Amniotic epithelial cell (primary cell): ENCODE results near the gene HGFAC.
"Not testable (repeated sequence)": the region's sequence is repeated elsewhere in the genome, so short reads cannot be mapped to it uniquely, and the experiment has no call there.

Experiments
- DNase-seq: peaks from one replicate; pipeline ENCODE4 v3.0.0-alpha.2; 2010; ENCODE audit warnings: low read depth

Gene HGFAC

DNA sequence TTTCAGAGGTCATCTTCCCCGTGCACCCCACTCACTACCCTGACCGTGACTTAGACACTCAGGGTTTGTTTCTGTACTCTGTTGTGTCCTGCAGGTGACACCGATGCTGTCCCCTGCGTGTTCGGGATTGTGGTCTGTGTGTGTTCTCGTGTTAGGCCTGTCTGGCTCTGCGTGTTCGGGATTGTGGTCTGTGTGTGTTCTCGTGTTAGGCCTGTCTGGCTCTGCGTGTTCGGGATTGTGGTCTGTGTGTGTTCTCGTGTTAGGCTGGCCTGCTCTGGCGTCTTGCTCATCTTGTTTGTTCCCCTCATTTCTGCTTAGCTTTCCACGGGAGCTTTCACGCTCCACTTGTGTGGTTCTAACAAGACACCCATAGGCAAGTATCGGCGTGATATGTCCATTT lies 30.6 kb upstream of the HGFAC start:
- not testable (repeated sequence) for DNase-seq

GRCh38 chr4:3411676-3412075 lies 30.1 kb upstream of the HGFAC start:
- DNase-seq: no peak

DNA sequence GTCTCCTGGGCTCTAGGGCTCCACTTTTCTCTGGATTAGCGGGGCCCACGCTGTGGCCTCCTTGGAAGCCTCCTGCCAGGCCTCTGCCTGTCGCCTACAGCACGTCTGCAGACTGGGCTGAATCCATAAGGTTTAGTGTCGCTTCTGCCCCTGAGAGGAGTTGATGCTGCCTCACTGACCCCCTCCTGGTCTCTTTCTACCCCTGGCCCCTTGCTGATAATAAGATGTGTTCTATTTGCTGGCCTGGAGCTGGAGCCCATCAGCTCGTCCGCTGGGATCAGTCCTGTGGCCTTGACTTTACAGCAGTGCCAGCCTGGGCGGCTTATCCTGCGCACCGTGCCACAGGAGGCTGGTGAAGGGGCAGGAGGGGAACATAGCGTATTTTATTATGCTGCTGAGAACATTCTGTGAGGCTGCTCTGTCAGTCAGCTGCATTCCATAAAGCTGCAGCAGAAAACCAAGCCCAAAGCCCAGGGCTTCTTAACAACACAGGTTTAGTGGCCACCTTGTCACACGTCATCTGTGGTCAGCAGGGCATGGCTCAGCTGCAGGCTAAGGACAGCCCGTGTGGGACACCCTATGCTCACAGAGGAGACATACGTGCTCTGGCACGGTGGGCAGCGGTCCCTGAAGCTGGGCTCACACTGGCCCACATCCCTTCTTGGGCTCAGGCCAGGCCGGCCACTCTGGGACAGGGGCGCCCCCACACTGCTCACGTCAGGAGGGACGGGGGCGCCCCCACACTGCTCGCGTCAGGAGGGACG lies 29.3 kb upstream of the HGFAC start:
- DNase-seq: no peak

- DNase-seq: no peak
These were observed 28.5 kb upstream of the HGFAC start for GRCh38 chr4:3413217-3413671.

- no peak for DNase-seq
These were observed 27.9 kb upstream of the HGFAC start for GRCh38 chr4:3413675-3414420.

DNA sequence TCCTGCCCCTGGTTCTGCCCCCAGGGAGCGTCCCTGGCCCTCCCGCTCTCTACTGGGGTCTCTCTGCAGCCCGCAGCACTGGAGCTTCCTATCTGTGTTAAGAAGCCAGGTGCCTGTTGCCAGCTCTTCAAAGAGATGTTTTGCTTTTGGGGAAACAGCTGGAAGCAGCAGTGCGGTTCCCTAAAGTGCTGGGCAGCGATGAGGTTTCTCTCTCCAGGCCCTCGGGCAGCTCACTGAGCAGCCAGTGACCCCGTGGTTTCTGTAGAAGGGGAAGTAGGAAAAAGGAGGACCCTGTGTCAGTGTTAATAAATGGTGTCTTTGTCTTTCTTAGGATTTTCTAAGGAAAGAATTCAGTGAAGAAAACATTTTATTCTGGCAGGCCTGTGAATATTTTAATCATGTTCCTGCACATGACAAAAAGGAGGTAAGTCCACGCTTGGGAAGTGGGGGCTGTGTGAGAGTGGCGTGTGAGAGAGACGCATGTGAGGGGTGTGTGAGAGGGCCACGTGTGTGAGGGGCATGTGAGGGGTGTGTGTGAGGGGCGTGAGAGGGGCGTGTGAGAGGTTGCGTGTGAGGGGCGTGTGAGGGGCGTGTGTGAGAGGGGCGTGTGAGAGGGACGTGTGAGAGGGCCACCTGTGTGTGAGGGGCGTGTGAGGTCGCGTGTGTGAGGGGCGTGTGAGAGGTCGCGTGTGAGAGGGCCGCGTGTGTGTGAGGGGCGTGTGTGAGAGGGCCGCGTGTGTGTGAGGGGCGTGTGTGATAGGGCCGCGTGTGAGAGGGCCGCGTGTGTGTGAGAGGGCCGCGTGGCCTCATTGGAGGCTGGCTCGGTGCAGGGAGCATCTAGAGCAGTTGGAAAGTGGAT lies 27.1 kb upstream of the HGFAC start:
- DNase-seq: no peak

DNA sequence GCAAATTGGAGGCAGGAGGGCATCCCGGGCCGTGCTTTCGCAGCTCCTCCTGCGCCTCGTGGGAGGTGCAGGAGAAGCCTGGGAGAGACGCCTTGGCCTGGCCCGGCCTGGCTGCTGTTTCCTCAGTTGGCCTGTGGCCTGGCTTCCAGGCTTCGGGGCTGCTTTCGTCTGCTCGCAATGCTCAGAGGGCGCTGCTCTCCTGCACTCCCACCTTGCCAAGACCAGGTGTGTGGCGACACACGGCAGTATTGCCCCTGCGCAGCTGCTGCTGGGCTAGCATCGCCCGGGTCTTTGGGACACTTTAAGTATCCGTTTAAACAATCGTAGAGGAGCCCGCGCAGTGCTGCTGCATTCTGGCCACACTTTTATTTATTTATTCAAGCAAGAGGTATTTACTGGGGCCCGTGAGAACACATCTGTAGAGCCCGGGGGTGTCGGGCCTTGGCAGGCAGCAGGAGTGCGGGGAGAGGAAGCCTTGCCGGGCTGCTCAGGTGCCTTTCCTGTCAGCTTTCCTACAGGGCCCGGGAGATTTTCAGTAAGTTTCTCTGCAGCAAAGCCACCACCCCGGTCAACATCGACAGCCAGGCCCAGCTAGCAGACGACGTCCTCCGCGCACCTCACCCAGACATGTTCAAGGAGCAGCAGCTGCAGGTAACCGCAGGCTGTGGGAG lies 26.2 kb upstream of the HGFAC start:
- no peak for DNase-seq

GRCh38 chr4:3416270-3416669 lies 25.5 kb upstream of the HGFAC start:
- DNase-seq: no peak

GRCh38 chr4:3416821-3417221 lies 24.9 kb upstream of the HGFAC start:
- DNase-seq: no peak

GRCh38 chr4:3417448-3417847 lies 24.3 kb upstream of the HGFAC start:
- DNase-seq: no peak

GRCh38 chr4:3418029-3418762 lies 23.6 kb upstream of the HGFAC start:
- DNase-seq: no peak

DNA sequence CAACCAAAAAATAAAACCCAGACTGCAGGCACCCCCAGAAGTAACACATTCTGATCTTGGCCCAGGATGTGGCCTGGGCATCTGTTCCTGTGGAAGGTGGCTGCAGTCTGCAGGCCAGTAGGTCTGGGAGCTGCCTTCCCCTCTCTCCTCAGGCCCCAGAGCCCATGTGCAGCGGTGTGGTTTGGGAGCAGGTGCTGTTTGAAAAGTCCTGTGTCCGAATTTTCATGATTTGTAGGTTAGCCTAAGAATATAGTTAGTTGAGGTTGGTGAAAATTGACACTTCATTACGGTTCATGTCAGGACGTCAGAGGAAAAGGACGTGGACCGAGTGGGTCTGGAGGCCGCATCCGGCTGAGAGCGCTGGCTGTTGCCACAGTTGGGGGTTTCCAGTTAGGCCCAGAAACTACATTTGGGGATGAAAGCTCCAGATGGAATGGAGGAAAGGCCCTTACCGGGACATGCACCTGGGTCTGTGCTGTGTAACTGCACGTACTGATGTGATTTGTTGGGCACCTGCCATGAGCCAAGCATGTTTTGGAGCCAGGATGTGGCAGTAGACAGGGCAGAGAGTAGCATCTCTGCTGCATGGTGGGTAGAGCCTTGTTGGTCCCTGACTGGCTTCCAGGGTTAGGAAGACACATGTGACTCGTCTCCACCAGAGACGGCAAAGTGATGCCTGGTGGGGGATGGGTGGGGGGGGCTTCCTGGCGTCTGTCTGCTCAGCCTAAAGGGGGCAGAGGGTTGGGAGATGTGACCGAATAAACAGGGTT lies 21.7 kb upstream of the HGFAC start:
- no peak for DNase-seq

DNA sequence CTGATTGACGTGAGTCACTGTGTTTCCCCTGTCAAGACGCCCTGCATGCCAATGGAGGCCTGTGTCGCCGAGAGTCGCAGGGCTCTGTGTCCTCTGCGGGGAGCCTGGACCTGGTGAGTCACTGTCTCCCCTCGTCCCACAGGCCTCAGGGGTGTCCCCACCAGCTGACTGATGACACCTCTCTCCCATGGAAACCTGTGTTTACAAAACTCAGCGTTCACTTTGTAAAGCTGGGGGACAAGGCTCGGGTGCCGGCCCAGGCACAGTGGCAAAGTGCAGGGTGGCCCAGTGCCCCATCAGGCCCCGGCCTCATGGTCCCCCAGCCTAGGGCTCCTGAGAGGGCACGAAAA lies 21.2 kb upstream of the HGFAC start:
- DNase-seq: no peak

DNA sequence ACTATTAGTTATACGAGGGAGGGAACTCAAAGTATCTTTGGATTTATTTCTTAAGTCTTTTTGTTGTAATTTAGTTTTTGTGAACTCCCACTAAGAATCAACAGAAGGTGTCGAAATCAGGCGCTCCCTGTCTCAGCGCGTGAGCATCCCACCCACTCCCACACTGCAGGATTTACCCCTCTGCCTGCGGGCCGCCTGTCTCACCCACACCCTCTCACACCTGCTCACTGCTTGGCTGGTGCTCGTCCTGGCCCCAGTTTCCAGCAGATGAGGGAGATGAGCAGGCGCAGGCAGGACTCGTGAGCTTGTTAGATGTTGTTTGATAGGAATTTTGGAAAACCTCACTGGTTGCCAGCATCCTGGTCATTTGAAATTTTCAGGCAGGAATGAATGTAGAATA lies 20.8 kb upstream of the HGFAC start:
- DNase-seq: no peak

DNA sequence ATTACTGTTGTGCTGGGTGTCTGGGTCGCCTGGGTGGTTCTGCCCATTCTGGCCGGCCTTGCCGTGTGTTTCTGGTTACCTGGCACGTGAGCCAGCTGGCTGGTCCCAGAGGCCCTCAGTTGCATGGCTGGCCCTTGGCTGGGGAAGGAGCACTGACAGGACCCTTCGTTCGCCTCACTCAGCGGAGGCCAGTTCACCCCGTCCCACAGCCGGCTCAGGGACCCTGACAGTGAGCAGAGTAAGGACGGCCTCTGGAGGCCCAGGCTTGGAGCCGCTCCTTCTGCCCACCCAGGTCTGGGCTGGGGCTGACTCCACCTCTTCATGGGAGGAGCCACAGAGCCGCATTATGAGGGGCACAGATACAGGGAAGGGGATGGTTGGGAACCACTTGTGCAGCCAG lies 20.3 kb upstream of the HGFAC start:
- DNase-seq: no peak

DNA sequence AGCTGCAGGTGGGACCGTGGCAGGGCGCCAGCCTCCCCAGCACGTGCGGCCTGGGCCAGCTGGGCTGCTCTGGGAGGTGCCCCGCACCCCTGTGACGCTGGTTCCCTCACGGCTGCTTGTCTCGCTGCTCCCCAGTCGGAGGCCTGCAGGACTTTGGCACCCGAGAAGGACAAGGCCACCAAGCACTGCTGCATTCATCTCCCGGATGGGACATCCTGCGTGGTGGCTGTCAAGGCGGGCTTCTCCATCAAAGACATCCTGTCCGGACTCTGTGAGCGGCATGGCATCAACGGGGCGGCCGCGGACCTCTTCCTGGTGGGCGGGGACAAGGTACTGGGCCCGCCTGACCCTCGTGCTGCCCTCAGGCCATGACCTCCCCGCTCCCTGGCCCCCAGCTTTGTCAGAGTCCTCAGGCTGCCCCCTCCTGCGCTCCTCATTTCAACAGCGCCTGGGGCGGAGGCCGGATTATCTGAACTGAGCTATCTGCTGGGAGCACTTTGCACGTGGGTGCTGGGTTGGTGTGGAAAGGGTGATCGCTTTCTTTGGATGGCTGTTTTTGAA lies 19.4 kb upstream of the HGFAC start:
- no peak for DNase-seq

- no peak for DNase-seq
These were observed 18.9 kb upstream of the HGFAC start for GRCh38 chr4:3422808-3423297.

DNA sequence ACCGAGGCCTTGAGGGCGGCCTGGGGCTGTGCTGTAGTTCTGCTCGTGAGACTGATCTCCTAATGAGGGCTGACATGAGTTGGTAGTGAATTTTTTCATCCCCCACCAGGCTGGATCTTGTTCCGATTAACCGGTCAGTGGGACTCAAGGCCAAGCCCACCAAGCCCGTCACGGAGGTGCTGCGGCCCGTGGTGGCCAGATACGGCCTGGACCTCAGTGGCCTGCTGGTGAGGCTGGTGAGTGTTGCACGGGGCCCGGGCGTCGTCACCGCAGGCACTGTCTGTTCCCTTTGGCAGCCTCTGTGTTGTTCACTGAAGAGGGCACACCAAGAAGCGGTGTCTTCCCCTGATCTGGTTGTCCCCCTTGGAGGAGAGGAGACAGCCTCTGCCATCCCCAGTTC lies 18.4 kb upstream of the HGFAC start:
- no peak for DNase-seq

DNA sequence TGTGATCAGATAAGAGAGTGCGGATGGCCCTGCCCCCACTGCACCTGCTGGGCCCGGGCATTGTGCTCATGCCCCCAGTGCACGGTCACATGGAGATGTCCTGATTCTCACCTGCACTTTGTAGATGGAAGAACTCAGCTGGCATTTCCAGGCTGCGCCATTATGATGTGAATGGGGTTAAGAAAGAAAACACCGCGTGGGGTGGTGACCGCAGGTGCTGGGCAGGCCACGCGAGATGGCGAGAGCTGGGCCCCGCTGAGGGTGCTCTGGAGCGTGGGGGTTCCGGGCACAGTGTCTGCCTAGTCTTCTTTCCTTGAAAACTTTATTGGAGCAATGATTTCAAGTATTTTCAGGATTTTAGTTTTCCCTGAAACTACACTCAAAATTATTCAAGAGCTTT lies 17.8 kb upstream of the HGFAC start:
- no peak for DNase-seq

GRCh38 chr4:3424522-3425095 lies 17.2 kb upstream of the HGFAC start:
- no peak for DNase-seq
